Immature natural killer cell (primary cell): ENCODE data around the gene CDC42SE2. TPM values are rescaled to one million over a fixed set of nuclear protein-coding genes. Genes with fewer than 3 reads are reported as not detected.
"Not testable (repeated sequence)": the region's sequence is repeated elsewhere in the genome, so short reads cannot be mapped to it uniquely, and the experiment has no call there.

Source experiments
- DNase-seq, 3 donors: peaks; one replicate each; pipeline ENCODE4 v3.0.0; 2022; ENCODE audit warnings: mixed read lengths in 1 of 3
- H3K27ac Mint-ChIP-seq, 6 donors: one replicate each; pipeline ENCODE4 v1.8.0; 2020; ENCODE audit warnings: mixed read lengths in 6 of 6, mild to moderate bottlenecking in 5 of 6, inconsistent platforms in 4 of 6, moderate library complexity in 3 of 6
- H3K27me3 Mint-ChIP-seq, 3 donors: one replicate each; pipeline ENCODE4 v1.8.0; 2020 to 2021; ENCODE audit warnings: low read depth in 3 of 3, mild to moderate bottlenecking in 3 of 3, mixed read lengths in 3 of 3, moderate library complexity in 3 of 3, inconsistent platforms in 1 of 3
- H3K36me3 Mint-ChIP-seq, 3 donors: one replicate each; pipeline ENCODE4 v1.8.0; 2020; ENCODE audit warnings: mixed read lengths in 3 of 3, inconsistent platforms in 2 of 3, mild to moderate bottlenecking in 2 of 3
- H3K4me1 Mint-ChIP-seq, 2 donors: one replicate each; pipeline ENCODE4 v1.8.0; 2020; ENCODE audit warnings: inconsistent platforms in 2 of 2, mild to moderate bottlenecking in 2 of 2, mixed read lengths in 2 of 2, moderate library complexity in 1 of 2
- H3K4me3 Mint-ChIP-seq, 5 donors: one replicate each; pipeline ENCODE4 v1.8.0; 2020; ENCODE audit warnings: mild to moderate bottlenecking in 5 of 5, mixed read lengths in 5 of 5, inconsistent platforms in 3 of 5, moderate library complexity in 3 of 5
- H3K9me3 Mint-ChIP-seq, 6 donors: one replicate each; pipeline ENCODE4 v1.8.0; 2020; ENCODE audit warnings: mild to moderate bottlenecking in 6 of 6, mixed read lengths in 6 of 6, inconsistent platforms in 4 of 6, moderate library complexity in 3 of 6
- polyA plus RNA-seq, 3 donors: library from polyadenylated mRNA; unstranded; fragments of 300-500 nt; fragmentation: Illumina TruSeq; gene quantifications; one replicate each; pipeline ENCODE4 v1.2.3, GENCODE V29; 2021

CDC42SE2 gene
- polyA plus RNA-seq, 3 donors from 2014 or later: 296 to 536 (median 342) TPM

GRCh38 chr5:131288328-131288727 is 24.5 kb downstream of the CDC42SE2 start:
- H3K36me3 Mint-ChIP-seq: peaks cover 0 to 6% (median 0%) of the 10 kb centered on the region in 3 donors
- peaks cover 0 to 4% (median under 1%) of the 10 kb centered on the region in 3 donors for H3K27me3 Mint-ChIP-seq
- no peaks in the 10 kb centered on the region for H3K9me3 Mint-ChIP-seq
- H3K27ac Mint-ChIP-seq: peak overlapping the region; percentile 84 to 97 (median 89)
- peak overlapping the region; percentile 44 to 85 (median 71) for H3K4me3 Mint-ChIP-seq
- peaks cover 76 to 83% of the 10 kb centered on the region in 2 donors for H3K4me1 Mint-ChIP-seq
- DNase-seq: no peak

GRCh38 chr5:131289738-131290137 is 25.9 kb downstream of the CDC42SE2 start:
- no peaks in the 10 kb centered on the region for H3K9me3 Mint-ChIP-seq
- peaks cover 0 to 6% (median 0%) of the 10 kb centered on the region in 3 donors for H3K36me3 Mint-ChIP-seq
- H3K4me1 Mint-ChIP-seq: peaks cover 75 to 82% of the 10 kb centered on the region in 2 donors
- peaks cover 0 to 3% (median 3%) of the 10 kb centered on the region in 3 donors for H3K27me3 Mint-ChIP-seq
- DNase-seq: no peak
- peak overlapping the region; percentile 67 to 85 (median 73) for H3K4me3 Mint-ChIP-seq
- H3K27ac Mint-ChIP-seq: peak overlapping the region; percentile 84 to 97 (median 89)

- H3K4me3 Mint-ChIP-seq: peak overlapping the region; percentile 50 to 73 (median 60)
- H3K36me3 Mint-ChIP-seq: no peaks in the 10 kb centered on the region
- H3K9me3 Mint-ChIP-seq: no peaks in the 10 kb centered on the region
- H3K27me3 Mint-ChIP-seq: peaks cover 1 to 8% (median 3%) of the 10 kb centered on the region in 3 donors
- H3K4me1 Mint-ChIP-seq: peaks cover 76 to 83% of the 10 kb centered on the region in 2 donors
- H3K27ac Mint-ChIP-seq: peak overlapping the region; percentile 83 to 97 (median 88)
- peak; percentile 45 to 62 (median 50) for DNase-seq
Observed at GRCh38 chr5:131296213-131296672, 32.4 kb downstream of the CDC42SE2 start.

- Mint-ChIP-seq H3K27ac (peak overlapping the region in 1 of 6 donors; percentile 47), H3K4me1 (peaks cover 77 to 84% of the 10 kb centered on the region in 2 donors), H3K36me3 (no peaks in the 10 kb centered on the region), H3K27me3 (peaks cover 1 to 8% (median 3%) of the 10 kb centered on the region in 3 donors), H3K9me3 (no peaks in the 10 kb centered on the region), H3K4me3 (no peak overlapping the region)
- DNase-seq: no peak
Observed at GRCh38 chr5:131297886-131298285, 34.0 kb downstream of the CDC42SE2 start.

DNA sequence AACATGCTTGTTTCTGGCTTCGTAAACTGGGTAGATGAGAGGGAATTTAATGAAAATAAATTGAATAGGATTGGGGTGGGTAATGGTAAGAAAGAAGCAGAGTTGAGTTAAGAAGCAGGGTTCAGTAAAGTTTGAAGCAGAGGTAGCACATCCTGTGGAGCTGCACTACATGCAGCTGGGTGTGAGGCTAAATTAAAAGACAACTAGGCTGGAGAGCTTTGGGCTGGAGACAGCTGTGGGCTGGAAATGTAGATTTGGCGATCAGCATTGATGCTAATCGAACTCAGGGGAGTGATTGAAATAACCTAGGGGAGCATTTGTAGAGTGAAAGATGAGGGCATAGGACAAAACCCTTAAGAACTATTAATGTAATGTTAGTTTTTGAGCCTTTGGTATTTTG is 35.6 kb downstream of the CDC42SE2 start:
- no peak for DNase-seq
- Mint-ChIP-seq H3K9me3 (no peaks in the 10 kb centered on the region), H3K36me3 (no peaks in the 10 kb centered on the region), H3K27ac (peak overlapping the region; percentile 47 to 88 (median 73)), H3K4me3 (peak overlapping the region; percentile 1 to 57 (median 15)), H3K27me3 (peaks cover 0 to 6% (median 1%) of the 10 kb centered on the region in 3 donors), H3K4me1 (peaks cover 77 to 89% of the 10 kb centered on the region in 2 donors)

GRCh38 chr5:131302506-131302905 is 38.7 kb downstream of the CDC42SE2 start:
- H3K27me3 Mint-ChIP-seq: peaks cover 0 to 5% (median 1%) of the 10 kb centered on the region in 3 donors
- peak overlapping the region in 1 of 5 donors; percentile 53 for H3K4me3 Mint-ChIP-seq
- peak overlapping the region in 5 of 6 donors; percentile 24 to 85 (median 65) for H3K27ac Mint-ChIP-seq
- DNase-seq: no peak
- H3K4me1 Mint-ChIP-seq: peaks cover 71 to 87% of the 10 kb centered on the region in 2 donors
- no peaks in the 10 kb centered on the region for H3K36me3 Mint-ChIP-seq
- no peaks in the 10 kb centered on the region for H3K9me3 Mint-ChIP-seq

DNA sequence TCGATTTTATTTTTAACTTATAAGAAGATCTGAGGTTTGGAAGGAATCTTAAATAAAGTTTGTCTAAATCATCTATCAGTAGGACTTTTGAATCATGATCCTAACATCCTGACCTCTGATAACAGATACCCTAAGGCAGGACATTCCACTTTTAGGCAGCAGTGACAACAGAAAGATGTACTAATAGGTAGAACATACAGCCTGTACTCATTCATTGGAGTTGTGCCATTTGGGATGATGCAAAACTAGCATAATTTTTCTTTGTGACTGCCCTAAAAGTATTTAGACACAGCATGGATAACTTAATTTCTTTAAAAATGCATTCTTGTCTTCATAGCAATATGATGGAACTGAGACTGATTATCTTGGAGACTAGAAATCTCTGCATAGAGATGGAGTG is 39.7 kb downstream of the CDC42SE2 start:
- Mint-ChIP-seq H3K4me1 (peaks cover 70 to 83% of the 10 kb centered on the region in 2 donors), H3K27me3 (peaks cover 1 to 5% (median 3%) of the 10 kb centered on the region in 3 donors), H3K27ac (peak overlapping the region; percentile 30 to 85 (median 62)), H3K4me3 (no peak overlapping the region), H3K36me3 (no peaks in the 10 kb centered on the region), H3K9me3 (no peaks in the 10 kb centered on the region)
- no peak for DNase-seq

DNA sequence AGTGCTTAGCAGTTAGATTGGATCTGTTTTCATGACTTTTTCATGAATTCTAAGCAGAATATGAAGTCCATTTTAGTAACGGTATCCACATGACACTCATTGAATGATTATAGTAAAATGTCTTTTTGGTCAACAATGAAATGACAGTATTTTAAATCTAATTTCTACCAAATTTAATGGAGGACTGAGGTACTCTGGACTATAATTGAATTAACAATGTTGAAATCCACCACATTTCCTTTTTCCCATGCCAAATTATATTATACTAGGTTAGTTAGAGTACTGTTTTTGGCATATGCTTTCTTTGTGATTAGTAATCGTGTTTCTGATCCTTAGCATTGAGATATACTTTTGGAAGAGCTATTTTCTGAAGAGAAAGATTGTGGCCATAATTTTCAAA is 40.6 kb downstream of the CDC42SE2 start:
- DNase-seq: no peak
- Mint-ChIP-seq H3K36me3 (no peaks in the 10 kb centered on the region), H3K27me3 (peaks cover 0 to 3% (median 1%) of the 10 kb centered on the region in 3 donors), H3K9me3 (no peaks in the 10 kb centered on the region), H3K4me3 (peak overlapping the region in 2 of 5 donors; percentile 30 to 57), H3K4me1 (peaks cover 69 to 80% of the 10 kb centered on the region in 2 donors), H3K27ac (peak overlapping the region; percentile 47 to 82 (median 65))

DNA sequence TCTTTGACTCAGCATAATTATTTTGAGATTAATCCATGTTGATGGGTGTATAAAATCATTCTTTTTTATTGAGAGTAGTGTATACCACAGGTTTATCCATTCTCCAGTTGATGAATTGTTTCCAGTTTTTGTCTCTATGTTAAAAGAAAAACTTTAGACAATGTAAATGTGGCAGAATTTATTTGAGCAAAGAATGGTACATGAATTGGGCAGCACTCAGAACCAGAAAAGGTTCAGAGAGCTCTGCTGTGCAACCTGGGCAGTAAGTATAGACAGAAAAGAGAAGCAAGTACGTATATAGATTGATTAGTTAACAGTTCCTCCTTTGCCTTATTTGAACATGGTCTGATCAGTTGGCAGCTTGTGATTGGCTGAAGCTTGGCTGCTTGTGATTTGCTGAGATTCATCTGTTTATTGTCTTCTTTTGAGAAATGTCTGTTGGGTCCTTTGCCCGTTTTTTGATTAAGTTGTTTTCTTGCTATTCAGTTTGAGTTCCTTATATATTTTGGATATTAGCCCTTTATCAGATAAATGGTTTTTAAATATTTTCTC is 41.4 kb downstream of the CDC42SE2 start:
- peaks cover 0 to 3% (median 1%) of the 10 kb centered on the region in 3 donors for H3K27me3 Mint-ChIP-seq
- no peaks in the 10 kb centered on the region for H3K36me3 Mint-ChIP-seq
- peak overlapping the region; percentile 0 to 85 (median 78) for H3K27ac Mint-ChIP-seq
- DNase-seq: no peak
- H3K4me1 Mint-ChIP-seq: peaks cover 68 to 80% of the 10 kb centered on the region in 2 donors
- peak overlapping the region in 4 of 5 donors; percentile 3 to 58 (median 32) for H3K4me3 Mint-ChIP-seq
- H3K9me3 Mint-ChIP-seq: no peaks in the 10 kb centered on the region

DNA sequence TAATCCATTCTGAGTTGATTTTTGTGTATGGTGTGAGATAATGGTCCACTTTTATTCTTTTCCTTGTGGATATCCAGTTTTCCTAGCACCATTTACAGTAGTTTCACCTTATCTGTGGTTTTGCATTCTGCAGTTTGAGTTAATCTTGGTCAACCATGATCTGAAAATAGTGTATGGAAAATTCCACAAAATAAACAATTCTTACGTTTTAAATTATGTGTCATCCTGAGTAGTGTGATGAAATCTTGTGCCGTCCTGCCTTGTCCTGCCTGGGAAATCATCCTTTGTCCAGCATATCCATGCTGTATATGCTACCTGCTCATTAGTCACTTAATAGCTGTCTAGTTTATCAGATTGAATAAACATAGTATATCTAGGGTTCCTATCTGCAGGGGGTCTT is 42.1 kb downstream of the CDC42SE2 start:
- DNase-seq: no peak
- Mint-ChIP-seq H3K27me3 (peaks cover 0 to 3% (median 1%) of the 10 kb centered on the region in 3 donors), H3K4me1 (peaks cover 69 to 82% of the 10 kb centered on the region in 2 donors), H3K36me3 (no peaks in the 10 kb centered on the region), H3K9me3 (no peaks in the 10 kb centered on the region), H3K27ac (peak overlapping the region; percentile 34 to 85 (median 78)), H3K4me3 (peak overlapping the region in 4 of 5 donors; percentile 0 to 39 (median 32))

- H3K36me3 Mint-ChIP-seq, H3K9me3 Mint-ChIP-seq, H3K27me3 Mint-ChIP-seq, DNase-seq: not testable (repeated sequence)
- Mint-ChIP-seq H3K4me3 (peak overlapping the region; percentile 12 to 65 (median 58)), H3K27ac (peak overlapping the region; percentile 57 to 87 (median 82)), H3K4me1 (peaks cover 87 to 92% of the 10 kb centered on the region in 2 donors)
Observed at GRCh38 chr5:131312235-131312772, 48.5 kb downstream of the CDC42SE2 start.

DNA sequence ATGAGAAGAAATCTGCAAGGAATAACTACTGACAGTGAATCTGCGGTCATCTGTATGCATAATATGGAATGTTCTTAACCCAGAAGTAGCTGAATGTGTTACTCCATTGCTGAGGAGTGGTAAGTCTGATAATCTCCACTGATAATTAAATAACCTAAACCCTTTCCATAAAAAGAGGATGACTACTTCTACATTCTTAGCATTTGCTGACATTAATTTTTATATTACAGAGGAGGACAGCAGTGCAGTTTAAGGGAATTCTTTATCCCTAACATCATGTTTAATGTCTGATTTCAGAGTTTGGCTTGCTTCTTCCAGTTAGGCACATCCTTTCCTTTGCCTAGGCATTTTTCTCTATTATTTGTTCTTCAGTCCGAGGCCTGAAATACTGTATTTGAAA is 52.2 kb downstream of the CDC42SE2 start:
- peaks cover 0 to 6% (median 0%) of the 10 kb centered on the region in 3 donors for H3K27me3 Mint-ChIP-seq
- H3K4me1 Mint-ChIP-seq: peaks cover 83 to 93% of the 10 kb centered on the region in 2 donors
- H3K4me3 Mint-ChIP-seq: no peak overlapping the region
- peaks cover 0 to 15% (median 6%) of the 10 kb centered on the region in 3 donors for H3K36me3 Mint-ChIP-seq
- no peak for DNase-seq
- H3K9me3 Mint-ChIP-seq: no peaks in the 10 kb centered on the region
- peak overlapping the region in 5 of 6 donors; percentile 8 to 79 (median 67) for H3K27ac Mint-ChIP-seq

- peaks cover 0 to 15% (median 6%) of the 10 kb centered on the region in 3 donors for H3K36me3 Mint-ChIP-seq
- peak overlapping the region; percentile 8 to 79 (median 66) for H3K27ac Mint-ChIP-seq
- H3K4me3 Mint-ChIP-seq: peak overlapping the region in 2 of 5 donors; percentile 30 to 42
Observed at GRCh38 chr5:131316822-131317221, 53.0 kb downstream of the CDC42SE2 start.

DNA sequence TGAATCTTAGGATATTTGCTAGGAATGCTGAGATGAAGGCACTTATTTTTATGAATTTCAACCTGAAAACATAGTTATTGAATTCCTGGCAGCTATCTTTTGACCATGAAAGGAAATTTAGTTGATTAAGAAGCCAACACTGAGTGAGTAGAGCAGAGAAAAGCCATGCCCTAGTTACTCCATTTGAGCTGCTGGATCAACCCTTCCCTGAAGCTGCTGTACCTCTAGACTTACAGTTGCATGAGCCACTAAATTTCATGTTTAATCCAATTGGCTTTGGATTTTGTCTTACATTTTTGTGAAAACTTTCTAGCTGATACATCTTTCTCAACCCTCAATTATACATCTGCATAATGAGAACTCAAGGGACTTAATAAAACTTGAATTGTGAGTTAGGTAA is 54.6 kb downstream of the CDC42SE2 start:
- H3K9me3 Mint-ChIP-seq: no peaks in the 10 kb centered on the region
- no peak overlapping the region for H3K4me3 Mint-ChIP-seq
- H3K4me1 Mint-ChIP-seq: peaks cover 78 to 93% of the 10 kb centered on the region in 2 donors
- peaks cover 0 to 15% (median 6%) of the 10 kb centered on the region in 3 donors for H3K36me3 Mint-ChIP-seq
- peak overlapping the region in 4 of 6 donors; percentile 8 to 68 (median 39) for H3K27ac Mint-ChIP-seq
- H3K27me3 Mint-ChIP-seq: peaks cover 0 to 6% (median 0%) of the 10 kb centered on the region in 3 donors
- DNase-seq: no peak

More at GRCh38 chr5:131316822-131317221, 53.0 kb downstream of the CDC42SE2 start:
- peaks cover 81 to 93% of the 10 kb centered on the region in 2 donors for H3K4me1 Mint-ChIP-seq
- no peak for DNase-seq
- no peaks in the 10 kb centered on the region for H3K9me3 Mint-ChIP-seq
- H3K27me3 Mint-ChIP-seq: peaks cover 0 to 6% (median 0%) of the 10 kb centered on the region in 3 donors
